Measurements from ENCODE around the gene BAMBI.

Gene BAMBI

GRCh38 chr10:28686835-28687682, 9.7 kb downstream of the BAMBI start:
- Histone ChIP-seq H4K8ac (ENCODE audit: low read depth, low read length) (no peak overlapping the region), H2BK120ac (ENCODE audit: low read depth, low read length) (no peak overlapping the region), H3K4me2 (ENCODE audit: insufficient read depth, low read length, poor library complexity, severe bottlenecking) (no peak overlapping the region), H2BK15ac (ENCODE audit: low read length) (no peak overlapping the region), H3K4me3 (ENCODE audit: low read length in 2 of 2) (no peak overlapping the region), H2BK5ac (ENCODE audit: low read length) (no peak overlapping the region), H3K23ac (ENCODE audit: low read depth, low read length, poor library complexity) (no peak overlapping the region), H3K9me3 (replicated peaks in 1 of 2; ENCODE audit: control insufficient read depth in 2 of 2, insufficient read depth in 1 of 2, low read depth in 1 of 2, low read length in 2 of 2) (no peaks in the 10 kb centered on the region), H3K9ac (ENCODE audit: low read depth, low read length, poor library complexity) (no peak overlapping the region), H3K4ac (ENCODE audit: low read length) (no peak overlapping the region), H4K91ac (ENCODE audit: low read depth, low read length, poor library complexity) (no peak overlapping the region), H3K79me1 (ENCODE audit: low read depth, low read length) (no peaks in the 10 kb centered on the region), H3K18ac (ENCODE audit: low read length) (no peak overlapping the region), H3K14ac (ENCODE audit: low read length) (no peak overlapping the region), H3K27me3 (ENCODE audit: control insufficient read depth in 3 of 3, insufficient read depth in 3 of 3, low read depth in 1 of 3, low read length in 3 of 3) (peaks cover 0 to 10% (median under 1%) of the 10 kb centered on the region in 3 experiments), H3K4me1 (ENCODE audit: control insufficient read depth in 2 of 2, insufficient read depth in 1 of 2, low read depth in 1 of 2, low read length in 2 of 2) (no peaks in the 10 kb centered on the region), H2AFZ (ENCODE audit: low read length) (no peak overlapping the region), H2BK12ac (ENCODE audit: low read length) (no peak overlapping the region), H3K27ac (replicated peaks; ENCODE audit: low read length) (no peak overlapping the region), H3K36me3 (replicated peaks in 1 of 2; ENCODE audit: control insufficient read depth in 2 of 2, insufficient read depth in 2 of 2, low read length in 2 of 2) (no peaks in the 10 kb centered on the region), H2AK5ac (ENCODE audit: low read depth, low read length) (no peak overlapping the region)
- DNase-seq (ENCODE audit: low spot score), result no peak
- WGBS, 2 donors (ENCODE audit: extremely low coverage in 2 of 2, insufficient read length in 2 of 2, insufficient replicate concordance in 1 of 2), result no CpG with 5 or more reads among the region's 4 CpGs

GRCh38 chr10:28687683-28688001, 10.3 kb downstream of the BAMBI start:
- no peak overlapping the region for H2BK5ac ChIP-seq (ENCODE audit: low read length)
- no peak overlapping the region for H3K27ac ChIP-seq (replicated peaks; ENCODE audit: low read length)
- H3K23ac ChIP-seq (ENCODE audit: low read depth, low read length, poor library complexity), result no peak overlapping the region
- no peak overlapping the region for H3K14ac ChIP-seq (ENCODE audit: low read length)
- H3K79me1 ChIP-seq (ENCODE audit: low read depth, low read length), result no peaks in the 10 kb centered on the region
- no peak overlapping the region for H3K4me3 ChIP-seq (ENCODE audit: low read length in 2 of 2)
- no peak overlapping the region for H2BK12ac ChIP-seq (ENCODE audit: low read length)
- peaks cover 0 to 10% (median 0%) of the 10 kb centered on the region in 3 experiments for H3K27me3 ChIP-seq (ENCODE audit: control insufficient read depth in 3 of 3, insufficient read depth in 3 of 3, low read depth in 1 of 3, low read length in 3 of 3)
- no peak overlapping the region for H2AFZ ChIP-seq (ENCODE audit: low read length)
- no peak overlapping the region for H4K91ac ChIP-seq (ENCODE audit: low read depth, low read length, poor library complexity)
- H2BK120ac ChIP-seq (ENCODE audit: low read depth, low read length), result no peak overlapping the region
- no peaks in the 10 kb centered on the region for H3K4me1 ChIP-seq (ENCODE audit: control insufficient read depth in 2 of 2, insufficient read depth in 1 of 2, low read depth in 1 of 2, low read length in 2 of 2)
- WGBS, 2 donors (ENCODE audit: extremely low coverage in 2 of 2, insufficient read length in 2 of 2, insufficient replicate concordance in 1 of 2), result no CpG with 5 or more reads among the region's 3 CpGs
- H4K8ac ChIP-seq (ENCODE audit: low read depth, low read length), result no peak overlapping the region
- no peak overlapping the region for H3K18ac ChIP-seq (ENCODE audit: low read length)
- no peak for DNase-seq (ENCODE audit: low spot score)
- H3K4me2 ChIP-seq (ENCODE audit: insufficient read depth, low read length, poor library complexity, severe bottlenecking), result no peak overlapping the region
- H3K9me3 ChIP-seq (replicated peaks in 1 of 2; ENCODE audit: control insufficient read depth in 2 of 2, insufficient read depth in 1 of 2, low read depth in 1 of 2, low read length in 2 of 2), result no peaks in the 10 kb centered on the region
- no peak overlapping the region for H3K9ac ChIP-seq (ENCODE audit: low read depth, low read length, poor library complexity)
- no peak overlapping the region for H2BK15ac ChIP-seq (ENCODE audit: low read length)
- H2AK5ac ChIP-seq (ENCODE audit: low read depth, low read length), result no peak overlapping the region
- H3K36me3 ChIP-seq (replicated peaks in 1 of 2; ENCODE audit: control insufficient read depth in 2 of 2, insufficient read depth in 2 of 2, low read length in 2 of 2), result no peaks in the 10 kb centered on the region
- H3K4ac ChIP-seq (ENCODE audit: low read length), result no peak overlapping the region

- Histone ChIP-seq H2BK5ac (ENCODE audit: low read length) (no peak overlapping the region), H3K9me3 (replicated peaks in 1 of 2; ENCODE audit: control insufficient read depth in 2 of 2, insufficient read depth in 1 of 2, low read depth in 1 of 2, low read length in 2 of 2) (no peaks in the 10 kb centered on the region)
These were observed 13.2 kb downstream of the BAMBI start for GRCh38 chr10:28690545-28690944.

GRCh38 chr10:28691187-28691694, 13.9 kb downstream of the BAMBI start:
- H3K4ac ChIP-seq (ENCODE audit: low read length), result no peak overlapping the region
- no peak overlapping the region for H3K9ac ChIP-seq (ENCODE audit: low read depth, low read length, poor library complexity)
- DNase-seq (ENCODE audit: low spot score), result no peak
- no peaks in the 10 kb centered on the region for H3K79me1 ChIP-seq (ENCODE audit: low read depth, low read length)
- no peak overlapping the region for H2BK5ac ChIP-seq (ENCODE audit: low read length)
- no peak overlapping the region for H2AFZ ChIP-seq (ENCODE audit: low read length)
- no peak overlapping the region for H3K4me3 ChIP-seq (ENCODE audit: low read length in 2 of 2)
- H3K9me3 ChIP-seq (replicated peaks in 1 of 2; ENCODE audit: control insufficient read depth in 2 of 2, insufficient read depth in 1 of 2, low read depth in 1 of 2, low read length in 2 of 2), result no peaks in the 10 kb centered on the region
- H2BK15ac ChIP-seq (ENCODE audit: low read length), result no peak overlapping the region
- no peak overlapping the region for H3K23ac ChIP-seq (ENCODE audit: low read depth, low read length, poor library complexity)
- H2BK120ac ChIP-seq (ENCODE audit: low read depth, low read length), result no peak overlapping the region
- WGBS, 2 donors (ENCODE audit: extremely low coverage in 2 of 2, insufficient read length in 2 of 2, insufficient replicate concordance in 1 of 2), result no CpG with 5 or more reads among the region's 6 CpGs
- no peaks in the 10 kb centered on the region for H3K4me1 ChIP-seq (ENCODE audit: control insufficient read depth in 2 of 2, insufficient read depth in 1 of 2, low read depth in 1 of 2, low read length in 2 of 2)
- no peaks in the 10 kb centered on the region for H3K36me3 ChIP-seq (replicated peaks in 1 of 2; ENCODE audit: control insufficient read depth in 2 of 2, insufficient read depth in 2 of 2, low read length in 2 of 2)
- H4K8ac ChIP-seq (ENCODE audit: low read depth, low read length), result no peak overlapping the region
- H4K91ac ChIP-seq (ENCODE audit: low read depth, low read length, poor library complexity), result no peak overlapping the region
- no peak overlapping the region for H3K27ac ChIP-seq (replicated peaks; ENCODE audit: low read length)
- H3K14ac ChIP-seq (ENCODE audit: low read length), result no peak overlapping the region
- H3K27me3 ChIP-seq (ENCODE audit: control insufficient read depth in 3 of 3, insufficient read depth in 3 of 3, low read depth in 1 of 3, low read length in 3 of 3), result peaks cover 0 to 8% (median 0%) of the 10 kb centered on the region in 3 experiments
- no peak overlapping the region for H2BK12ac ChIP-seq (ENCODE audit: low read length)
- H3K18ac ChIP-seq (ENCODE audit: low read length), result no peak overlapping the region
- H2AK5ac ChIP-seq (ENCODE audit: low read depth, low read length), result no peak overlapping the region
- H3K4me2 ChIP-seq (ENCODE audit: insufficient read depth, low read length, poor library complexity, severe bottlenecking), result no peak overlapping the region

More at GRCh38 chr10:28690545-28690944, 13.2 kb downstream of the BAMBI start:
- no peak overlapping the region for H2BK120ac ChIP-seq (ENCODE audit: low read depth, low read length)
- H2AFZ ChIP-seq (ENCODE audit: low read length), result no peak overlapping the region
- no peak overlapping the region for H2AK5ac ChIP-seq (ENCODE audit: low read depth, low read length)
- no peak overlapping the region for H3K4me2 ChIP-seq (ENCODE audit: insufficient read depth, low read length, poor library complexity, severe bottlenecking)
- H3K4me3 ChIP-seq (ENCODE audit: low read length in 2 of 2), result no peak overlapping the region
- no peak overlapping the region for H3K18ac ChIP-seq (ENCODE audit: low read length)
- H2BK12ac ChIP-seq (ENCODE audit: low read length), result no peak overlapping the region
- no peaks in the 10 kb centered on the region for H3K79me1 ChIP-seq (ENCODE audit: low read depth, low read length)
- peaks cover 0 to 10% (median 0%) of the 10 kb centered on the region in 3 experiments for H3K27me3 ChIP-seq (ENCODE audit: control insufficient read depth in 3 of 3, insufficient read depth in 3 of 3, low read depth in 1 of 3, low read length in 3 of 3)
- no peak overlapping the region for H3K4ac ChIP-seq (ENCODE audit: low read length)
- H3K23ac ChIP-seq (ENCODE audit: low read depth, low read length, poor library complexity), result no peak overlapping the region
- H3K27ac ChIP-seq (replicated peaks; ENCODE audit: low read length), result no peak overlapping the region
- no peak overlapping the region for H4K91ac ChIP-seq (ENCODE audit: low read depth, low read length, poor library complexity)
- H4K8ac ChIP-seq (ENCODE audit: low read depth, low read length), result no peak overlapping the region
- WGBS, 2 donors (ENCODE audit: extremely low coverage in 2 of 2, insufficient read length in 2 of 2, insufficient replicate concordance in 1 of 2), result no CpG with 5 or more reads among the region's 2 CpGs
- DNase-seq (ENCODE audit: low spot score), result no peak
- H3K14ac ChIP-seq (ENCODE audit: low read length), result no peak overlapping the region
- H2BK15ac ChIP-seq (ENCODE audit: low read length), result no peak overlapping the region
- no peaks in the 10 kb centered on the region for H3K4me1 ChIP-seq (ENCODE audit: control insufficient read depth in 2 of 2, insufficient read depth in 1 of 2, low read depth in 1 of 2, low read length in 2 of 2)
- H3K36me3 ChIP-seq (replicated peaks in 1 of 2; ENCODE audit: control insufficient read depth in 2 of 2, insufficient read depth in 2 of 2, low read length in 2 of 2), result no peaks in the 10 kb centered on the region
- no peak overlapping the region for H3K9ac ChIP-seq (ENCODE audit: low read depth, low read length, poor library complexity)

Measured in neuronal stem cell (in vitro differentiated cells).